Testis (tissue), 3 donors: Measurements from ENCODE around the gene KY. TPM values are rescaled to one million over a fixed set of nuclear protein-coding genes. Genes with fewer than 3 reads are reported as not detected.

Experiments
- DNase-seq: peaks from one replicate; pipeline ENCODE4 v3.0.0-alpha.2; 2019
- H3K27ac ChIP-seq, 2 donors: fragments of 200-600 bp; sonication (generic); one replicate each; pipeline ENCODE4 v1.5.1; 2019
- H3K27me3 ChIP-seq: fragments of 200-600 bp; sonication (generic); one replicate; pipeline ENCODE4 v1.5.1; 2019
- H3K36me3 ChIP-seq: fragments of 200-600 bp; sonication (generic); one replicate; pipeline ENCODE4 v1.5.1; 2017; ENCODE audit warnings: low read depth; ENCODE audit errors: missing control alignments
- H3K4me1 ChIP-seq: fragments of 200-600 bp; sonication (generic); one replicate; pipeline ENCODE4 v1.5.1; 2019
- H3K4me3 ChIP-seq, 2 donors: fragments of 200-600 bp; sonication (generic); one replicate each; pipeline ENCODE4 v1.5.1; 2017 to 2019
- H3K9me3 ChIP-seq: fragments of 200-600 bp; sonication (generic); one replicate; pipeline ENCODE4 v1.5.1; 2017
- CTCF ChIP-seq, 3 experiments: fragments of 450-650 bp in 2 of 3; fragments of 200-600 bp in 1 of 3; sonication (generic) in 1 of 3; IDR thresholded peaks; one replicate each; pipeline ENCODE4 v1.5.1; 2016 to 2019; ENCODE audit warnings: antibody characterized with exemption in 3 of 3, mild to moderate bottlenecking in 2 of 3, moderate library complexity in 1 of 3
- POLR2A ChIP-seq: fragments of 450-650 bp; IDR thresholded peaks from one replicate; pipeline ENCODE4 v1.6.1; 2017; ENCODE audit warnings: antibody characterized with exemption, mild to moderate bottlenecking, moderate library complexity
- WGBS, 2 donors: methylation state at CpG; one replicate each; pipeline ENCODE4 v1.1.5; 2018; 5-methylcytosine and 5-hydroxymethylcytosine counted together
- intact Hi-C: fragments of 100-400 bp; cut with DNase I; formaldehyde crosslinking; loops from one replicate; pipeline ENCODE4 v1.15.1; 2023; ENCODE audit warnings: low total_unique reads
- polyA plus RNA-seq: library from polyadenylated mRNA; stranded (reverse); fragments of 350-450 nt; fragmentation: Illumina TruSeq; extraction: RNeasy Lipid Tissue Mini Kit (QIAGEN cat#74804); gene quantifications from one replicate; pipeline ENCODE4 v1.2.3, GENCODE V29; 2014; ENCODE audit warnings: low read depth, low replicate concordance; ENCODE audit not compliant: insufficient read depth
- total RNA-seq, 2 donors: library from RNA; depleted of rRNA; stranded (reverse); fragments of >200 nt; gene quantifications; one replicate each; pipeline ENCODE4 v1.2.3, GENCODE V29; 2016

KY gene
- total and polyA plus RNA-seq, 3 donors from 2014 or later = 0.37 to 2.4 (median 0.71) TPM

- Histone ChIP-seq H3K9me3 (no peaks in the 10 kb centered on the region), H3K36me3 (no peaks in the 10 kb centered on the region), H3K27me3 (no peaks in the 10 kb centered on the region), H3K4me3 (no peak overlapping the region), H3K27ac (no peak overlapping the region), H3K4me1 (peaks cover 5% of the 10 kb centered on the region)
- intact Hi-C loops = no loop called here
- 92 to 95% methylated on average over 3 of the region's 3 CpGs for WGBS, 2 donors
- no peak for DNase-seq
- no peak for TF ChIP-seq CTCF (IDR thresholded peaks at IDR 0.05)
- no peak for TF ChIP-seq POLR2A
Observed at GRCh38 chr3:134559591-134559990, 91.2 kb downstream of the KY start.

Other genes with a start within 250 kb of the KY start
- 10 to 100 TPM; 50.5 to 65.6 TPM for gene ANAPC13, start 165.0 kb downstream of the KY start, total RNA-seq
- gene ANAPC13, start 165.0 kb downstream of the KY start, polyA plus RNA-seq = 47.8 TPM
- 10 to 100 TPM; 45.5 to 74.5 TPM for gene CEP63, start 165.0 kb downstream of the KY start, total RNA-seq
- 42.3 TPM for gene CEP63, start 165.0 kb downstream of the KY start, polyA plus RNA-seq
- 10 to 100 TPM; 31.3 to 37.1 TPM for gene EPHB1, start 144.2 kb upstream of the KY start, total RNA-seq
- 20.8 TPM for gene EPHB1, start 144.2 kb upstream of the KY start, polyA plus RNA-seq